Measurements from ENCODE around the gene RABL3.

GRCh38 chr3:120764206-120764605 lies 21.9 kb upstream of the RABL3 start:
- no peak for TF ChIP-seq CTCF (IDR thresholded peaks at IDR 0.05; ENCODE audit: insufficient read depth, low read length)
- no peak for TF ChIP-seq REST (IDR thresholded peaks at IDR 0.05; ENCODE audit: insufficient replicate concordance, low read depth)
- TF ChIP-seq POLR2AphosphoS5 (IDR thresholded peaks at IDR 0.05; ENCODE audit: low read depth), result no peak

Measured in HL-60 (cell line).